COLO668 (cell line): ENCODE data around the gene SUPT3H.

Experiments used
- DNase-seq: peaks from one replicate; lab custom pipeline; 2025; ENCODE audit not compliant: unreplicated experiment; lab: John Stamatoyannopoulos, UW

SUPT3H gene

DNA sequence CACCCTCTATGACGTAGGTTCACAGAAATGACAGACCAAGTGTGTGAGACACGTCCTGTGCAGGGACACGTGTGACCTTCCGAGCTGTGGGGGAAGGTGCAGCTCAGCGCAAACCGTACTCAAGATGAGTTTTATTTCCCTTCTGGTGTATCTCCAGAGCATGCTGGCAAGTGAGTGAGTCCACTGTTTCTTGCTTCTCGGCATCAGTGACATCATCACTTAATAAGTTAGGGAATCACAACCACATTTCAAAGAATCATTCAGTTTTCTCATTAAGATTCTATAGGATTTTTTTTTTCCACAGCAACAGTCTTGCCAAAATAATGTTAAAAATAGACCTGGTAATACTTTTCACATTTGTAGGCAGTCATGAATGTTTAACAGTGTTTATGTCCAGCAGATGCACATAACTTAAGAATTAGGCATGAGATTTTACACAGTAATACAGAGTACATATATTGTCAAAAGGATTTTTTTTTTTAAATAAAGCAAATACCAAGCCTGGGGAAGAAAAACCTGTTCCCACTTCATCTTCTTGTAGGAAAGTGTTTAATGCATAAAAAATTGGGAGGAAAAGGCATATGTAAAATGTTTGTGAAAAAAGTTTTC lies 572.4 kb downstream of the SUPT3H start:
- DNase-seq: no peak

DNA sequence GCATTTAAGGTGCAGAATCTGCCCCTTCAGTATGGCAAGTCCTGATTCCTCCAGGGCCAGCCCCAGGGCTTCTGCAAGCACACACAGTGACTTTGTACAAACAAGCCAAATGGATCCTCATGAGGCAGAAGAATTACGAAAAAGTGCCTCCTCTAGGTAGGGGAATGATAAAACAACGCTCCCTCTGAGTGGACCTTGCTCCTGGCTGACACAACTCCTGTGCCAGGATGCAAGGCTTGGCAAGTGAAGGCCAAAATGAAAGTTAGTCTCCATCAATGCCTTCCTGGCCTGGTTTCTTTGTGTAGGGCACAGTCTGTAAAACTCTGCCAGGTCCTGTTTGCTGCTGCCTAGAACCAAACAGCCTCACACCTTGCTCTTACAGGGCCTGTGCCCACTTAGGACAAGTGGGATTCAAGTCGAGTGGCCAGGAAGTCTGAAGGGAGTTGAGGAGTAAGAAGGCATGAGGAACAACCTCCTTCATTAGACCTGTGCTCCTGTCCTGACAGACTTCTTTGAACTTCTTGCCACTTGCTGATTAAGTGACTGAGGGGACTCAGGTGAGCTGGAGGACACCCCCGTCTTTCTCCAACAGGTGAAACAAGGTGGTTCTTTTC lies 573.1 kb downstream of the SUPT3H start:
- DNase-seq: no peak

GRCh38 chr6:44804016-44804415 lies 573.7 kb downstream of the SUPT3H start:
- no peak for DNase-seq

DNA sequence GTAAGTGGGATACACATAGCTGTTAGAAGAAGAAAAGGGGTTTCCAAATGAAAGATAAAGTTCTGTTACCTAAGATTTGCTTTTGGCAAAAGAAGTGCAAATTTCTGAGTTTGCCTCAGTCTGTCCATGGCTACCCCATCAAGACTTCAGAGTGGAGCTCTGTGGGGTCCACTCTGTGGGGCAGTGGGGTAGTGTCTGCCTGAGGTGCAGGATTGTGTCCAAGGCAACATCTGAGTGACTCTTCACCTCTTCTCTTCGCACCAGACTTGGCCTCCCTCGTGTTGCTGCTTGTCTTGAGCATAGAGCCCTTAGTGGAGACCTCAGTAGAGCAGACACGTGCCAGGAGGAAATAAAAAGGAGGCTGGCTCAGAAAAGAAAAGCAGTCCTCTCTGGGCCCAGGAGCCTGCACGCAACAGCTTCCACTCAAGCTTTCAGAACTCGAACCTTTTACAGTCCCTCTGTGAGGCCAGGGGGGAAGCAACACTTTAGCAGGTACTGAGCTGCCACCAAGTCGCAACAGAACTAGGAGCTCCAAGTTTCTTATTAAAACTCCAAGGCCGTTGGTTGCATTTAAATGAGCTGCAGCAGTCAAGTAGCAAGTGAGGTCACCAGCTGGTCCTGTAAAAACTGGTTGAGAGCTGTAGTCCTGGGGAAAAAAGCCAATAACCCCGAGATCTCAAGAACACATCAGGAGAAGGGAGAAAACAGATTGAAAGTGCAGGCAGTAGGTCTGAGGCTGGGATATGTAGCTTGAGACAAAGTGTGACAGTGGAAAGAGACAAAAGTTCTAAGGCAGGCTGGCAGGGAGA lies 576.7 kb downstream of the SUPT3H start:
- DNase-seq: no peak

- DNase-seq: no peak
Measured at GRCh38 chr6:44800171-44800783, 577.5 kb downstream of the SUPT3H start.

- DNase-seq: no peak
Measured at GRCh38 chr6:44797746-44798145, 580.0 kb downstream of the SUPT3H start.

DNA sequence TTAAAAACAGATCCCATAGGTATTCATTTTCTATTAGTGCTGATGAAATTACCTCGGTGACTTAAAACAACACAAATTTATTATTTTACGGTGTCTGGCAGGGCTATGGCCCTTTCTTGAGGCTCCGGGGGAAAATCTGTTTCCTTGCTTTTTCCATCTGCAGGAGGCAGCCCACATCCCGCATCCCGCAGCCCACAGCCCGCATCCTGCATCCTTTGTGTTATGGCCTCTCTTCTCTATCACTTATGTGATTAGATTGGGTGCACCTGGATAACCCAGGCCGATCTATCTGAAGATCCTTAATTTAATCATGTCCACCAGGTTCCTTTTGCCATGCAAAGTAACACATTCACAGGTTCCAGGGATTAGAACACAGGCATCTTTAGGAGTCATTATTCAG lies 582.4 kb downstream of the SUPT3H start:
- no peak for DNase-seq

DNA sequence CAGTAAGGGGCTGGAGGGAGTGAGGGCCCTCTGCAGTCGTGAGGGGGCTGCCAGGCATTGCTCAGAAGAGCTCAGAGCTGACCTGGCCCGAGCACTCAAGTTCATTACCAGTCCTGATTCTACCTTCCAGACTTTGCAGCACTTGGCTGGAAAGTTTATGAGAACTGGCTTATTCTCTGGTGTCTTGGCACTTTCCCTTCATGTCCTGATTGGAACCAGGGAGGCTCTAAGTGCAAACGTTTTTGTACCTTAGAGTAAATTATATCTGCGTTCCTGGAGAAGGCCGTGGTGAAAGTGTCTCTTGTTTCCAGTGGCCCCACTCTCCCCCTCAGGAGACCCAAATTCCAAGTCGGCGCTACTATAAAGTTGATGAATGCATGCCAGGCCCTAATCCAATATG lies 587.9 kb downstream of the SUPT3H start:
- no peak for DNase-seq

- DNase-seq: no peak
Measured at GRCh38 chr6:44789061-44789460, 588.7 kb downstream of the SUPT3H start.

- no peak for DNase-seq
Measured at GRCh38 chr6:44788387-44788981, 589.2 kb downstream of the SUPT3H start.

GRCh38 chr6:44787254-44787834 lies 590.4 kb downstream of the SUPT3H start:
- DNase-seq: no peak

DNA sequence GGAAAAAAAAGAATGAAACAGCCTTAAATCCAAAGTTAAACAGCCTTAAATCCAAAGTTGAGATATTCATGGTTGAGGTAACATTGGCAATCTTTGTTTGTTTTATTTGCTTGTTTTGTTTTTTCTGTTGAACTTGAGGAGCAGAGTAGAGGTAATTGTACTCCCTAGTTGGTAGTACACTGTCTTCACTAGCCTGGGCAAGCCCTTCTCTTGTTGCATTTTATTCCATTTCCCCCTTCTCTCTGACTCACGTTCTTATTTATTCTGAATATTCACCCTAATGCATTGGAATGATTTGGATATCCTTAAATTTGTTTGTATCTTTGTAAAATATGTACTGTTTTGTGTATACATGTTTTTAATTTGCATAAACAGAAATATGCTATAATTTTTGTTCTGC lies 592.6 kb downstream of the SUPT3H start:
- DNase-seq: no peak

- no peak for DNase-seq
Measured at GRCh38 chr6:44784195-44784594, 593.5 kb downstream of the SUPT3H start.

- no peak for DNase-seq
Measured at GRCh38 chr6:44782892-44783291, 594.8 kb downstream of the SUPT3H start.

DNA sequence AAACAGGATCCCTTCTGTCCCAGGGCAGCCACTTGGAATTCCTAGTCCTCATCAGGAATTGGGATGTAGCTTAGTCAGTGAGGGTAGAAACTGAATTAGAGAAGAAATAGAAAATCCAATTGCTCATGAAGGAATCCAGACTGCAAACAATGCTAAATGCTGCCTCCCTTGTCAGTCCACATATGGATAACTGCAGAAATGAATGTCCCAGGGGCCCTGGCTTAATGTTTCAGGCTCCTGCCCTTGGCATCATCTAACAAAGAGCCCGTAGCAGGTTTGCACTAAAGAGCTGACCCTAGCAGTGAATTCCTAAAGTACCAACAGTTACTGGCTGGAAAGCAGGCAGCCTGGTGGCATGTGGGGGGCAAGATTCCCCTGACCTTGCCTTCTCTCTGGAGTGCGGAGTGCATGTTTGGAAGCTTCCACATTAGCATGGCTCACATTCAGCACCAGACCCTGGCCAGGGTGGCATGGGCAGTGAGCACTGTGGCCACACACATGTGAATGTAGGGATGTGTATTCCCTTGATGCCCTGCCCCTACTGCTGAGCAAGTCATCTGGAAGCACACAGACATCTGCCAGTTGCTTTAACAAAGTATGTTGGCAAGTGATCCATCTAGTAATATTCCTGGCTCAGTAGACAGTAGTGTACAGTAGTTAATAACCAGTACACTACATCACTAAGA lies 595.7 kb downstream of the SUPT3H start:
- DNase-seq: no peak

GRCh38 chr6:44780161-44780560 lies 597.6 kb downstream of the SUPT3H start:
- no peak for DNase-seq

DNA sequence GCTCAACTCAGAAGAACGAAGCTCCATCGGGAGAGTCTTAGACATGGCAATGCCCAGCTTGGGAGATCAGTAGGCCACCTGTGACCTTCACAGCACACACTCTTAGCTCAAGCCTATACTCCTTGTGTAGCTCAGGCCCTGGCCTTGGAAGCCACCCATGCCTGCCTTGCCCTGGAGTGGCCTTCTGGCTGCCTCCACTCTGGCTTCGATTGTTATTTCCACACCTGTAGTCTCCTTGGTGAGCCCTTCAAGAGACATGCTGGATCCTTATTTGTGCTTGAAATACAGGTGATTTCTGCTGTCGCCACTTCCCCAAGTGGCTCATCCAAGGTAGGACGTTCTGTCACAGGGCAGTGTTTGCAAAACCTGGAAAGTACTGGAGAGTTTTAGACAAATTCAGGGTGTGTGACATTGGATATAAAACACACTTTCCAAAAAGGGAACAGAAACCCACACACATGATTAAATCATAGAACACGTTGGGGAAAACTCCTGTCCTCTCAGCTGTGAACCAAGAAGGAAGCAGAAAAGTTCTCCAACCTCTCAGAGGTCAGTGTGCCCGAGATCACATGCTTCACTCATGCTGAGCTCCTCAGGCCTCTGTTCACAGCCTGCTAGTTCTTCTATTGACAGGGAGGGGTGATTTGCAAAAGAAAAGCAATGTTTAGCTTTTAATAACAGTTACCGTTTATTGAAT lies 598.5 kb downstream of the SUPT3H start:
- DNase-seq: no peak
